ENCODE data around the gene USP51.
A peak's percentile ranks its signal among the peaks of the same experiment; 100 is the strongest.
"Not testable (repeated sequence)": the region's sequence is repeated elsewhere in the genome, so short reads cannot be mapped to it uniquely, and the experiment has no call there.

USP51 gene

DNA sequence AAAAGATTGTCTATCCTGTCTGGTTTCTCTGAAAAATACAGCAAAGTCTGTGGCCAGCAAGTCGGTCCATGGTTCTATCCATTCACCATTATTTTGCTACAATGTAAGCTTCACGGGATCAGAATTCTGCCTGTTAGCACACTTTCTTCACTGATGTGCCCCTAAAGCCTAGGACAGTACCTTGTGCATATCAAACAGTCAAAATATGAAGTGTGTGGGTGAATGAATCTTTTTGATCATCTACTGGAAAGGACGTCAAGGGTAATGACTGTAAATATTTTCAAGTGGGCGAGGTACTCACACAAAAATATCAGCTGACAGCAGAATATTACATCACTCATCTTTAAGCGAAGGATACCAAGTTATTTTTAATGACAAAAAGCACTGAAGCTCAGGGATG lies 24.5 kb downstream of the USP51 start:
- not testable (repeated sequence) for DNase-seq, ATAC-seq

DNA sequence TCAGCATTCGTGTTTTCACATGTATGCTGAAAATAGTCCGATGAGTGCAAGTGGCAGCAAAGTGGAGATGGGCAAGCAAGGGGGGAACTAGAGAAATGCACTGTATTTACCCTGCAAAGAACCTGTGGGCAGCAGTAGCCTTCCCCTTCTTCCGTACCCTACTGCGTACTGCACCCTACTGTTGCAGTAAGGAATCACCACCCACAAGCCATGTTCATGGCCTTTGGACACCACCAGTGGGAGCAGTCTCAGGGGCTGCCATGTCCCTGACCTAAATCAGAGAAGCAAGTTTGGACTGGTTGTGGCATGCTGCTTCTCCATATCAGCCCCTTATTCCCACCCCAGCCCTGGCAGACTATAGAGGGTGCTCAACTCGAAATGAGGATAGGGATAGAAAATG lies 25.6 kb downstream of the USP51 start:
- ATAC-seq, DNase-seq: not testable (repeated sequence)

DNA sequence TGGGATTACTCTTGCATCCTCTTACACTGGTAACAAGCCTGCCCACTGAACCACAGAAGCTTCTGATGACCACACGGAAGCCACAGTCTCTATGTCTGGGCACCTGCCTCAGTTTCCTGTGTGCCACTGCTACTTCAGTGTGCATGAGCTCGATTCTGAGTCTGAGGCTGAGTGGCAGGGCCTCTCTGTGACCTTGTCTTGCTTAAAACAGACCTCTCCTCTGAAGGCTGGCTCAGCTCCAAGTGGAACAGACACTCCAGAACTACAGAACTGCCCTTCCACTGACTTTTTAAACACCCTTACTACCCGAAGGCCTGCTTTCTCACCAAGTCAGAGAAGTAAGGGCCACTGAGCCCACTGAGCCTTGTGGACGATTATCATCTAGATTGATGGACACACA lies 29.7 kb downstream of the USP51 start:
- not testable (repeated sequence) for DNase-seq, ATAC-seq

DNA sequence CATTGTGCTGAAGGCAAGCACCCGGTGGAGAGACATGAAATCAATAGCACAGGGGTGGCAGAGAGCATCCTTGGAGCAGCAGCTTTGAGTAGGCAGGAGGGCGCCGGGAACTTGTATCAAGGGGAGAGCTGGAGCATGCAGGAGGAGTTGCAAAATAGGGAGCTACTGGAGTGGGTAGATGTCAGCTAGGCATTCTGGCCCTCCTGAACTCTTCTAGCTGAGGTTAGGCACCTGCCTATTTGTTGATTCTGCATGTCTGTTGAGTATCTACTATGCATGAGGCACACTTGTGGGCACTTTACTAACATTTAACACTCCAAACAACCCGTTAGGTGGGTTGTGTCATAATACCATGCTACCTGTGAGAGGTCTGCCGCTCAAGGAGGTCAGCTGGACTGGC lies 30.2 kb downstream of the USP51 start:
- not testable (repeated sequence) for ATAC-seq, DNase-seq

DNA sequence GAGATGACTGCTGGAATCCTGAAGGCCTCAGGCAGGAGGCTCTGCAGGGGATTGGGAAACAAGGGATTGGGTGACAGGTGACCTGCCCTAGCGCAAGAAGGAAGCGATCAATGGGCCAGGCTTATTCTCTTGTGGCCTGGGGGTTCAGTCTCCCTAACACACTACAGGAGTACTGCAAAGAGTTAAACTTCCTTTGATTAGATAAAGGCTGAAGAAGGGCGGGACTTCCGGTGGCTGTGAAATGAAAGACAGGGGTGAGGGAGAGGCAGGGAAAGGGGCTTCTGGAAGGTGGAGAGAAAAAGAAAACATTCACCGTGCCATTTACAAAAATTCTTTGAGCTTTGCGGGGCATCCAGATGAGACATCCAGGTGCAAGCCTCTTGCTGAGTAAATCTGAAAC lies 33.9 kb downstream of the USP51 start:
- not testable (repeated sequence) for ATAC-seq

DNA sequence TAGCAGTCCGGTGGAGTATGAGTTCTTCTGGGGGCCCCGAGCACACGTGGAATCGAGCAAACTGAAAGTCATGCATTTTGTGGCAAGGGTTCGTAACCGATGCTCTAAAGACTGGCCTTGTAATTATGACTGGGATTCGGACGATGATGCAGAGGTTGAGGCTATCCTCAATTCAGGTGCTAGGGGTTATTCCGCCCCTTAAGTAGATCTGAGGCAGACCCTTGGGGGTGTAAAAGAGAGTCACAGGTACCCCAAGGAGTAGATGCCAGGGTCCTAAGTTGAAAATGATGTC lies 36.9 kb downstream of the USP51 start:
- DNase-seq (peak; percentile 3), ATAC-seq (no peak)

More for the DNA sequence above, 33.9 kb downstream of the USP51 start:
- not testable (repeated sequence) for DNase-seq

DNA sequence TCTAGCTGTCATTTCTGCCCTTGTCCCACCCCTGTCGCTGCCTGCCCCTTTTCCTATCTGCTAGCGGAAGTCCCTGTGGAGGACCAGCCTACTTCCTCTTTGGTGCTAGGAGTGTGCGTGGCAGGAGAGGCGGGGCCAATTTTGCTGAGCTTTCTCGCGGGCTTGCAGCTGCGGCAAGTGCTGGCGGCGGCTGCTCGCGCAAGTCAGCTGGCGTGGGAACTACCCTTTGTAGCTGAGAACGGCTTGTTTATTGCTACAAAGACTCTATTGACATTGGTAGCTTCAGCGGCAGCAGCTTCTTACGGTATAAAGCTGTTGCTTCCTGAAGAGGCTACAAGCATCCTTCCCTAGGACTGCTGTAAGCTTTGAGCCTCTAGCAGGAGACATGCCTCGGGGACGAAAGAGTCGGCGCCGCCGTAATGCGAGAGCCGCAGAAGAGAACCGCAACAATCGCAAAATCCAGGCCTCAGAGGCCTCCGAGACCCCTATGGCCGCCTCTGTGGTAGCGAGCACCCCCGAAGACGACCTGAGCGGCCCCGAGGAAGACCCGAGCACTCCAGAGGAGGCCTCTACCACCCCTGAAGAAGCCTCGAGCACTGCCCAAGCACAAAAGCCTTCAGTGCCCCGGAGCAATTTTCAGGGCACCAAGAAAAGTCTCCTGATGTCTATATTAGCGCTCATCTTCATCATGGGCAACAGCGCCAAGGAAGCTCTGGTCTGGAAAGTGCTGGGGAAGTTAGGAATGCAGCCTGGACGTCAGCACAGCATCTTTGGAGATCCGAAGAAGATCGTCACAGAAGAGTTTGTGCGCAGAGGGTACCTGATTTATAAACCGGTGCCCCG lies 37.4 kb downstream of the USP51 start, which contains the start of gene MAGEH1:
Gene MAGEH1, plus strand, starts transcription at position 138 of the 843 bp plus-strand sequence. Its CDS starts 248 bp downstream, at position 386.
- ATAC-seq (peak; percentile 99), DNase-seq (peak; percentile 73)

DNA sequence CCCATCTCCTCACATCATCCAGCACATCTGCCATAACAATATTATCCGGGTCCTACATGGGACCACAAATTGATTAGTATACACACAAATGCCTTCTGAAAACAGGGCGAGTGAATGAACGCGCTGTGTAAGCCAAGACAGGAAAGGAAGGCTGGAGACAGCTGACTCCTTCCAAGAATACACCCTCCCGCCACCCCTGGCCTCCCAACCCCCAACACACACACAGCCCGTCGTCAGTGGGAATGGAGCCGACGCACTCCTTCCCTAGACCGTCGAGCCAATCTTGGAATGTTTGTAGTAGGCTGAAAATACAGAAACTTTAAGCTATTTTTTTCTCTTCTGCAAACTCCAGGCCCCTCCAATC lies 38.0 kb downstream of the USP51 start:
- no peak for DNase-seq
- peak; percentile 16 for ATAC-seq

DNA sequence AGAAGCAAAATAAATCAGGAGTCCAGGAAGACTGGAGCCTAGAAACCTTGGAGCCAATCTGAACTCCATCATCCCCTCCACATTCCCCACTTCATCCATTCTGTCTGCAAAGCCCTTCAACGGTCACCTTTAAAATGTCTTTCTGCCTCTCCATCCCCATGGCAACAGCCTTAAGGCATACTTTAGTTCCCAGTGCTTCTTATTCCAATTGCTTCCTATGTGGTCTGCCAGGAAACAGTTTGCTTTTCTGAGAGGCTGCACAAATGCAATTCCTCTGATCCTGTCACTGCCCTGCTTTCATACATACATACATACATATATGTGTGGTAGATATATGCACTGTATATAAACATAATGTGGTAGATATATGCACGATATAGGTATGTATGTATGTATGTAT lies 38.5 kb downstream of the USP51 start:
- ATAC-seq (no peak), DNase-seq (no peak)

DNA sequence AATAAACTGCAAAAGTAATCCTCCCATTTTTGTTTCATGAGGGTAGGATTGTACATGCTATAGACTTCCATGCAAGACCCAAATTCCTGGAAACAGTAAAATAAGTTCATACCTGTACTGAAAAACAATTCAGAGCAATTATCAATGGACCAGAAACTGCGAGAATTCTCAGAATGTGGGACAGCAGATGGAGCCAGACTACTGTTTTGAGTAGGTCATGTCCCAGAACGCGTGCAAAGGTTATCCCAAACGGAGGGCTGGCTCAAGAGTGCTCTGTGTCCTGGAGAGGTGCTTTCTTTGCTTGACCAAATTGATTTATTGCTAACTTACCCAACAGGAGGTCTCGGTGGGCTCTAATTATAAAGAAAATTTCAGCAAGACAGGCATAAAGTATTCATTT lies 39.4 kb downstream of the USP51 start:
- DNase-seq (no peak), ATAC-seq (no peak)

DNA sequence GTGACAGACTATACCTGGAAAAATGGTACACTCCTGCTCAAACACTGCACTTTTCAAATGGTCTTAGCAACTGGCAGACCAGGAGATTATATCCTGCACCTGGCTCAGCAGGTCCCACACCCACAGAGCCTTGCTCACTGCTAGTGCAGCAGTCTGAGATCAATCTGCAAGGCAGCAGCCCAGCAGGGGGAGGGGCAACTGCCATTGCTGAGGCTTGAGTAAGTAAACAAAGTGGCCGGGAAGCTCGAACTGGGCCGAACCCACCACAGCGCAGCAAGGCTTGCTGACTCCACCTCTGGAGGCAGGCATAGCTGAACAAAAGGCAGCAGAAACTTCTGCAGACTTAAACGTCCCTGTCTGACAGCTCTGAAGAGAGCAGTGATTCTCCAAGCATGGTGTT lies 46.2 kb downstream of the USP51 start:
- not testable (repeated sequence) for DNase-seq, ATAC-seq

Data from stimulated activated naive CD8-positive, alpha-beta T cell treated with anti-CD3 and anti-CD28 coated beads, Interleukin-15, Interleukin-2, amounts not matched to agents 100 U/mL and 50 U/mL, for 24 hours (primary cell).